OCI-LY3 (cell line): Measurements from ENCODE around the gene MLEC.

ENCODE experiments used
- H2AFZ ChIP-seq: fragments of 200-600, 300-600 bp; shearing (Covaris generic); 2 replicates; pipeline ENCODE4 v1.6.0; 2014; ENCODE audit warnings: antibody characterized with exemption, low read depth, low read length
- H3K27ac ChIP-seq: fragments of 200-600, 300-600 bp; sonication (generic); 2 replicates; pipeline ENCODE4 v1.5.1; 2014; ENCODE audit warnings: mild to moderate bottlenecking, low read length, moderate library complexity, mixed read lengths
- H3K27me3 ChIP-seq: fragments of 200-600, 300-600 bp; sonication (generic); 2 replicates; pipeline ENCODE4 v1.6.1; 2014; ENCODE audit warnings: low read depth, low read length, mixed read lengths
- H3K36me3 ChIP-seq: fragments of 200-600, 300-600 bp; sonication (generic); replicated peaks from 2 replicates; pipeline ENCODE3; 2014; ENCODE audit warnings: low read depth, low read length, mixed read lengths
- H3K4me1 ChIP-seq: fragments of 300-600, 200-600 bp; sonication (generic); 2 replicates; pipeline ENCODE4 v1.6.1; 2014; ENCODE audit warnings: low read length, mixed read lengths
- H3K4me2 ChIP-seq: fragments of 200-600, 300-600 bp; sonication (generic); 2 replicates; pipeline ENCODE4 v1.6.1; 2014; ENCODE audit warnings: low read length, mixed read lengths
- H3K4me3 ChIP-seq: fragments of 300-600, 200-600 bp; sonication (generic); 2 replicates; pipeline ENCODE4 v1.5.1; 2014; ENCODE audit warnings: antibody characterized with exemption, mild to moderate bottlenecking, low read length, moderate library complexity
- H3K79me2 ChIP-seq: fragments of 300-600, 200-600 bp; shearing (Covaris generic); 2 replicates; pipeline ENCODE4 v1.6.1; 2014; ENCODE audit warnings: mild to moderate bottlenecking, low read length, mixed read lengths
- H3K9ac ChIP-seq: fragments of 300-600, 200-600 bp; shearing (Covaris generic); 2 replicates; pipeline ENCODE4 v1.6.0; 2014; ENCODE audit warnings: mild to moderate bottlenecking, low read length, moderate library complexity
- H3K9me3 ChIP-seq: fragments of 200-600, 300-600 bp; shearing (Covaris generic); 2 replicates; pipeline ENCODE4 v1.6.1; 2014; ENCODE audit warnings: low read length, mixed read lengths; ENCODE audit not compliant: insufficient read depth
- H4K20me1 ChIP-seq: fragments of 200-600, 300-600 bp; sonication (generic); 2 replicates; pipeline ENCODE4 v1.6.1; 2016; ENCODE audit warnings: low read length, mixed read lengths; ENCODE audit not compliant: insufficient read depth
- CTCF ChIP-seq: fragments of 200-600, 300-600 bp; sonication (generic); IDR thresholded peaks from 2 replicates; pipeline ENCODE4 v1.5.1; 2014; ENCODE audit warnings: antibody characterized with exemption, low read length, low read depth
- EZH2phosphoT487 ChIP-seq: fragments of 200-600 bp; shearing (Covaris generic); IDR thresholded peaks from 2 replicates; pipeline ENCODE4 v1.6.1; 2018; ENCODE audit warnings: antibody characterized with exemption, mixed run types, low read depth

Gene MLEC

GRCh38 chr12:120677765-120678473 is 9.0 kb upstream of the MLEC start:
- H3K4me2 ChIP-seq, result peak overlapping the region; percentile 80

GRCh38 chr12:120678572-120678971 is 8.4 kb upstream of the MLEC start:
- peak overlapping the region; percentile 29 for H3K4me3 ChIP-seq
- H3K36me3 ChIP-seq, result no peaks in the 10 kb centered on the region
- peaks cover 57% of the 10 kb centered on the region for H3K4me1 ChIP-seq
- no peaks in the 10 kb centered on the region for H3K27me3 ChIP-seq
- no peaks in the 10 kb centered on the region for H4K20me1 ChIP-seq
- peak overlapping the region; percentile 46; the same call in 1 of the 2 replicates for H3K9ac ChIP-seq
- TF ChIP-seq CTCF (no peak), EZH2phosphoT487 (no peak)
- H3K9me3 ChIP-seq, result no peaks in the 10 kb centered on the region
- H3K4me2 ChIP-seq, result peak overlapping the region; percentile 80
- H2AFZ ChIP-seq, result no peak overlapping the region
- no peaks in the 10 kb centered on the region for H3K79me2 ChIP-seq
- peak overlapping the region; percentile 91 for H3K27ac ChIP-seq

More at GRCh38 chr12:120677765-120678473, 9.0 kb upstream of the MLEC start:
- no peak overlapping the region for H2AFZ ChIP-seq
- H4K20me1 ChIP-seq, result no peaks in the 10 kb centered on the region
- H3K27me3 ChIP-seq, result no peaks in the 10 kb centered on the region
- H3K4me3 ChIP-seq, result peak overlapping the region; percentile 29
- peak overlapping the region; percentile 46 for H3K9ac ChIP-seq
- H3K79me2 ChIP-seq, result no peaks in the 10 kb centered on the region
- peak overlapping the region; percentile 91 for H3K27ac ChIP-seq
- H3K4me1 ChIP-seq, result peaks cover 52% of the 10 kb centered on the region
- no peaks in the 10 kb centered on the region for H3K9me3 ChIP-seq
- TF ChIP-seq EZH2phosphoT487 (no peak), CTCF (no peak)
- no peaks in the 10 kb centered on the region for H3K36me3 ChIP-seq

GRCh38 chr12:120680165-120680738 is 6.7 kb upstream of the MLEC start:
- Histone ChIP-seq H3K9ac (peak overlapping the region; percentile 23; the same call in 1 of the 2 replicates), H3K27ac (peak overlapping the region; percentile 75), H4K20me1 (no peaks in the 10 kb centered on the region), H2AFZ (peak overlapping the region; percentile 28; the same call in 1 of the 2 replicates), H3K4me1 (peaks cover 59% of the 10 kb centered on the region), H3K27me3 (no peaks in the 10 kb centered on the region), H3K4me2 (peak overlapping the region; percentile 68), H3K9me3 (no peaks in the 10 kb centered on the region), H3K36me3 (no peaks in the 10 kb centered on the region), H3K79me2 (no peaks in the 10 kb centered on the region), H3K4me3 (peak overlapping the region; percentile 48)
- no peak for TF ChIP-seq CTCF
- no peak for TF ChIP-seq EZH2phosphoT487

GRCh38 chr12:120684523-120684932 is 2.4 kb upstream of the MLEC start:
- peak overlapping the region; percentile 60 for H3K4me3 ChIP-seq
- peaks cover 26% of the 10 kb centered on the region for H3K79me2 ChIP-seq
- no peak for TF ChIP-seq CTCF
- TF ChIP-seq EZH2phosphoT487, result no peak
- no peaks in the 10 kb centered on the region for H3K27me3 ChIP-seq
- H3K9ac ChIP-seq, result peak overlapping the region; percentile 73
- no peaks in the 10 kb centered on the region for H3K36me3 ChIP-seq
- H3K9me3 ChIP-seq, result no peaks in the 10 kb centered on the region
- H3K27ac ChIP-seq, result peak overlapping the region; percentile 98
- peaks cover 58% of the 10 kb centered on the region for H3K4me1 ChIP-seq
- peak overlapping the region; percentile 29; the same call in 1 of the 2 replicates for H2AFZ ChIP-seq
- peak overlapping the region; percentile 81 for H3K4me2 ChIP-seq
- H4K20me1 ChIP-seq, result peaks cover 18% of the 10 kb centered on the region
